Measurements from ENCODE around the gene MRGPRE.

The MRGPRE gene

DNA sequence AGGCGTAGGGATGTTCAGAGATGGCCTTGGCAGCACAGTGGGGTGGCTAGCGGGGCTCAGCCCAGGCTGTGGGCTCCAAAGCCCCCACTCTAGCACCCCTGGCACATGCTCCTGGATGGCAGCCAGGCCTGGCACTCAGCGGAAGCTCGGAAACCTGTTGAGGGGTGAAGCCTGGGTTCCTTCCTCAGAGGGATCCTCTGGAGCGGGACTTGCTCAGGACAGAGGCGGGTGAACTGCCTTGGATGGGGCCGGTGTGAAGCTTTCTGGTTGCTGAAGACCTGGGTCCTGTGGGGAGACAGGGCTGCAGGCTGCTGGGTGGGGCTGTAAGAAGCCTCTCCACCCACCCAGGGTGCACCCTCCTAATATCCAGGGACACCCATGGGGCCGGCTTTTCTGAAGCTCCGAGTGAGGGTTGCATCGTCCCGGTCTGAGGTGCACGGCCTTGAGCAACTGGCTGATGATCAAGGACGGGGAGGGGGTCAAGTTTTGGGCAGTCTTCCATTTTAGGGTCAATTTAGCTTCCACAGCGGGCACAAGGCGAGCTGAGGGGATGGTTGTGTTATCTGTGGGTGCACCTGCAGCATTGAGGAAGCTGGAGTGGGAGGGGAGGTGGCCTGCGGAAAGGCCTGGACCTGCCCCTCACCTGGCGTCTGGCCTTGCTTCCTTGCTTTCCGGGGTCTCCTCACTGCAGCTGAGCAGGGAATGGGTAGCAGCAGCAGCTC, 5.2 kb downstream of the MRGPRE start:
- DNase-seq = no peak

- DNase-seq = peak; percentile 8
Measured at GRCh38 chr11:3225826-3226750, 6.1 kb downstream of the MRGPRE start.

- peak; percentile 8 for DNase-seq
Measured at GRCh38 chr11:3225159-3225758, 7.0 kb downstream of the MRGPRE start.

- peak; percentile 7 for DNase-seq
Measured at GRCh38 chr11:3224401-3225057, 7.7 kb downstream of the MRGPRE start.

GRCh38 chr11:3223932-3224381, 8.3 kb downstream of the MRGPRE start:
- no peak for DNase-seq

GRCh38 chr11:3222941-3223915, 9.0 kb downstream of the MRGPRE start:
- DNase-seq = peak; percentile 10

DNA sequence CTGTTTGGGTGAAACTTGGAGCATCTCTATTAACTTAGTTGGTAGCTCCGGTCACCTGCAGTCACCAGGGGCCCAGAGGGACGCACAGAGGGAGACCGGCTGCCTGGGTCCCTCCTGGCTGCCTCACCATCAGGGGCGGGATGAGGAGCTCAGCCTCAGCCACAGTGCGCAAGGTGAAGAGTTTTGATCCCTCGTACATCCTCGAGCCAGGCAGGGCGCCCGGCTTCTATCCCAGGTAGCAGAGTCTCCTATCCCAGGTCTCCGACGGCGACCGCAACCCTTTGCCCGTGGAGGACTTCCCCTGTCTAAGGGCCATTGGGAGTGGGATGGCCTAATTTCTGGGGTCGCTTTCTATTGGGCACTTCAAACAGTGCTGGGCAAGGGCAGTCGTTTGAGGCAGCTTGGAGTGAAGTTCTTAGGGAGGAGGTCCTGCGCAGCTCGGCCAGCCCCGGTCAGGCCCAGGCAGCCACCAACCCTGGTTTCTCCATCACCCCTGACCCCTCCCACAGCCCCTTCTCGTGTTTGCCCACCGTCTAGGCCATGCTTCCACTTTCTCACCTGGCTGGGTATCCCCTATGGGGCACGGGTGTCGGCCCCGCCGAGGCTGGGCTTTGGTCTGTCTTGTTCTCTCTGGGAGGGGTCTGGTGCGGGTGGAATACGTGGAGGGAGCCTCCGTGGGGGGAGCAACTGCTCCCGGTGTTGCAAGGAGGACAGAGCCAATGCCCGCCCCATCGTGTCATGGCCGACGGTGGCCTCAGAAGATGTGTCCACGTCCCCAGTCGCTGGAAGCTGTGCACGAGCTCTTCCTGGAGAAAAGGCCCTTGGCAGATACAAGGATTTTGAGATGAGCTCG, 10.0 kb downstream of the MRGPRE start:
- DNase-seq = peak; percentile 7

- no peak for DNase-seq
Measured at GRCh38 chr11:3221408-3222002, 10.7 kb downstream of the MRGPRE start.

DNA sequence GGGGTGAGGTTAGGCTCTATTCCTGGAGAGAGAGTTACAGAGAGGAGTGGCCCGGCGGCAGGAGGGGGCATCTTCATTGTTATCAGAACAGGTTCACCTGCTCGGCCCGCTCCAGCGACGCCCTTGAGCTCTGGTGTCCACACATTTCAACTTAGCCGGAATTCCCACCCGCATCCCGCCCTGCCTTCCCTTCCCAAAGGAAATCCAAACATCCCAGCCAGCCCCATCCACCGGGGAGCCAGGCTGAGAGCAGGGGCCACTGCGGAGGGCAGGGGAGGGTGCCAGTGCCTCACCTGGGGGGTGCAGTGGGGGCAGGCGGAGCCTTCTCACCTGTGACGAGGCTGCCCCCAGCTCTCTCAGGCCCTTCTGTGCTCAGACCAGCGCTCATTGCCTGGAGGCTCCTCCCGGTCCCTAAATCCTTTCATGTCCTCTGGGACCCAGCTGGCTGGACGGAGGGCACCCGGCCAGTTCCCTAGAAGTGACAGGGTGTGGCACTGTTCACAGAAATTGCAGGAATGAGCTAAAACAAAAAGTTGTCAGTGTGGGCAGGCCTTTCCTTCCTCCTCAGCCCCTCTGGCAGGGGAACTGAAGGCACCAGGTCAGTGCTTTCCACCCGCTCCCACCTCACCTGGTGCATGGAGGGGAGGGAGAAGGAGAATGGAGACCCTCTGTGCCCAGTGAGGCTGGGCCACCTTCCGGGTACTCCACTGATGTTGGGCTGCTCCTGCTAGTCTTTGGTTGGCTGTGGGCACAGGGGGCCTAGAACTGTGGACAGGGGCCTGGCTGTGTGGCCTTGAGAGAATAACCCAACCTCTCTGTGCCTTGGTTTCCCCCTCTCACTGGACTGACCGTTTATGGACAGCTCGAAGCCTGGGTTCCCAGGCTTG, 11.5 kb downstream of the MRGPRE start:
- peak; percentile 7 for DNase-seq

DNA sequence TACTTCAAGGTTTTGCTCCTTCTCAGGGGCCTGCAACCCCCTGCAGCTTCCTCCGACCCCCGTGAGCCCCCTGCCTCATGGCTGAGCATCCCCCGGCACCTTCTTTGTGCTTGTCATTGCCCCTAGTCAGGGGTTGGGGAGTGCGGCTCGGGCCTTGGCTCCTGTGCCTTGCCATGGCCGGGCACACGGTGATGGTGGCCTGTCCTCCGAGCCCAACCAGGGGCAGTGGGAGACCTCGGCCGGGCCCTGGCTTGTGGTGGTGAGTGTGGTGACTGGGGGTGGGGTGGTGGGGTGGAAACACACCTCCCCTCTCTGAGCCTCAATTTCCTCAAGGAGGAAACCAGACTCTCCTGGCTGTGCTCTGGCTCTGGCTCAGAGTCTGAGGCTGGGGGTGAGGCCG, 12.1 kb downstream of the MRGPRE start:
- DNase-seq = no peak

GRCh38 chr11:3219281-3219892, 12.8 kb downstream of the MRGPRE start:
- DNase-seq = no peak

DNA sequence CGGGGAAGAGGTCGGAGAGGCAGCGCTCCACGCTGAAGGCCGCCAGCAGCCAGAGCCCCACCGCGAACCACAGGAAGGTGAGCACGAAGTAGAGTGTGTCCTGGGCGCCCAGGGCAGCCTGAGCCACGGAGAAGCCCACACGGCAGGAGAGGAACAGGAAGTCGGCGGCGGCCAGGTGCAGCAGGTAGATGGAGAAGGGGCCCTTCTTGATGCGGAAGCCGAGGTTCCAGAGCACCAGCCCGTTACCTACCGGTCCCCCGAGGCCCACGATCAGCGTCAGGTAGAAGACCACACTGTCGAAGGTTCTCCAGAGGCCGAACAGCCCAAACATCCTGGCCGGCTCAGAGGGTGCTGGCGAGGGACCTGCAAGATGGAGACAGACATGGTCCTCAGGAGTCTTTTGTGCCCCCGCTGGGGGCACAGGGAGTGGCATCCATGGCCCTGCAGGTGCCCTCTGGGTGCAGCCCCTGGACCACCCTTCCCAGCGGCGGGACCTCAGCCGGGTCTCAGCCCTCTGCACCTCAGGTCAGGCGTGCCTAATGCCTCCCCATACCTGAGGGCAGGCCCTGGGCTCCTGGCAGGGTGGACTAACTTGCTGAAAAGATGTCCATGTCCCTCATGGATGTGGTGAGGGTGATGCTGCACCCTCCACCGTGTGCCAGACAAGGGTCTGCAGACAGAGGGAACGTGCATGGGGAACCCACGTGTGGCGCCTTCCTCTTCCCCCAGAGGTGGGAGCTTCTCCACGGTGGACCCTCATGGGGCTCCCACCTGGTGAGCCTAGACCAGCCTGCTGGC, 13.5 kb downstream of the MRGPRE start, which contains the start of gene MRGPRG:
Gene MRGPRG, minus strand, starts transcription at position 331 of the 798 bp plus-strand sequence. Its CDS starts 0 bp downstream, at position 331.
- DNase-seq = peak; percentile 10

DNA sequence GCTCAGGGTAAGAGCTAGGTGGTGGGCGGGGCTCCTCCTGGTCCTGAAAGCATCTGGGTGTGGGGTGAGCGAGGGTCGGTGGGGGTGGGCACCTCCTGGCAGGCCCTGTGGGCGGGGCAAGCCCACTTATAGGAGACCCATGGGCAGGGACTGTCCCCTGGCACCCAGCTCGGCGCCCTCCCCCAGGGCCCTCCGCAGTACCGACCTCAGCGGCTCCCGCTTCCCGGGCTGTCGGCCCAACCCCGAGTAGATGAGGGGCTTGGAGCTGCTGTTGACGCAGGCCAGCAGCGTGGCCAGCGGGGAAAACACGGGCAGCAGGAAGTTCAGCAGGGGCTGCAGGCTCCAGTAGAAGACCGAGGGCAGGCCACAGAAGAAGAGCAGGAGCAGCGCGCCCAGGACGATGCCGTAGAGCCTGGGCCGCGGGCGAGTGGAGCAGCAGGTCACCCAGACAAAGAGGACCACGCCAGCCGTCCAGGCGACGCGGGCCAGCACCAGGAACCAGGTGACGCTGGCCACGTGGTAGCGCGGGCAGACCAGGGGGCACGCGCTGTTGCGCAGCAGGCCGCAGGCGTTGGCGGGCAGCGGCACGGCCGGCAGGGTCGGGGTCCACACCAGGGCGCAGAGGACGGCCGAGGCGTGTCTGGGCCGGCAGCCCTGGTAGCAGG, 14.3 kb downstream of the MRGPRE start:
- peak; percentile 6 for DNase-seq

DNA sequence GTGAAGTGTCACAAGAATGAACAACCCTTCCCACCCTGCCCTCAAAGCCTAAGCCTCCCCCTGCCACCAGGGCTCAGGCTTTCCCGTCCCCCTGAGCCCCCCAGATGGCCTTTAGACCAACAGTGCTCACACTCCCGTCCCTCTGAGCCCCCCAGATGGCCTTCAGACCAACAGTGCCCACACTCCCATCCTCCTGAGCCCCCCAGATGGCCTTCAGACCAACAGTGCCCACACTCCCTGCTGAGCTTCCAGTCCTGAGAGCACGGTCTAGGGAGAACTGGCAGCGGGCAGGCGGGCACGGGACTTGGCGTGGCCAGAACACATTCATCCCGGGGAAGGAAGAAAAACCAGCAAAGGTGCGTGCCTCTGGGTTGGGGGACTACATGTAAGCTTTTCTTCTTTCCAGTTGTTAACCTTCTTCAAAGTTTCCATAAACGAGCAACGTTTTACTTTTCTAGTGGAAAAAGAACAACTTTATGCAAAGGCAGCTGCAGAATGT, 16.1 kb downstream of the MRGPRE start:
- DNase-seq = peak; percentile 7

DNA sequence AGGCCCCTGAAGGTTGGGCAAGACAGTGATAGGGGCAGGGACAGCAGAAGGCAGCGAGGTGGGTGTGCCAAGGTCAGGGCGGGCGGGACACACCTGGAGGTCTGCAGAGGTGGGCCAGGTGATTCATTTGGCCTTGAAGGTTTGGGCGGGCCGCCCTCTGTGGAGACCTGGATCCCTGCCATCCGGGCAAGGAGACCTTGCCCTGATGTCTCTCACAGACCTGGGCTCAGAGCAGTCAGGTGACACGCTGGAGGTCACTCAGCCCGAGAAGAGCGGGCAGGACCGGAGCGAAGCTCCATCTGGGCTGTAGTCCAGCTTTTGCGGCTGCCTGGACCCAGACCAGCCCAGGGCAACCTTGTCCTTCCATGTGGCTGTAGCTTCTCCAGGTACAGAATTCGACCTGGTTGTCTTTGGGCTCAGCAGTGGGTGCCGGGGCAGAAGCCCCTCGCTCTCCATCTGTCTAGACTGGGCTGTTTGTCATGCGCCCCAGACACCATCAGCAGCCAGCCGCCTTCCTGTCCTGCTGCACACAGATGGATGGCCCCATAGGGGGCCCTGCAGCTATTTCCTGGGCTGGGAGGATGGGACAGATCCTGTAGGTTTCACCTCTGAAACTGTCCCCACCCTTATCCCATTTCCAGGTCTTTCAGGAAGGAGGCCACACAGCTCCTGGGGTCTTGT, 16.7 kb downstream of the MRGPRE start:
- no peak for DNase-seq

DNA sequence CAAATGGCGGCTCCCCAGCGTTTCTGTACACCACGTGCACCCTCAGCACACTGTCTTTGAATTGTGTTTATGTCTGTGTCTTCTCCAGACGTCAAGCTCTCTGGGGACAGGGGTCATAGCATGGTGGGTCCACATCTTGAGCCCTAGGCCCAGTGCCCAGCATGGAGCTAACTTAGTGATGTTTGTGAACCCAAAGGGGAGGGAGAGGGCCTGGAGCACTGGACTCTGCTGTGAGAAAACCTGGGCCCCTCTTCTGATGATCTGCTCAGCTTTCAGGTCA, 17.9 kb downstream of the MRGPRE start:
- no peak for DNase-seq

Measured in activated naive CD4-positive, alpha-beta T cell treated with anti-CD3 and anti-CD28 coated beads, Interleukin-2, amount 50 U/mL, for 16 hours (primary cell).